HepG2 (cell line): ENCODE results near the gene HIVEP2. TPM values are rescaled to one million over a fixed set of nuclear protein-coding genes. Genes with fewer than 3 reads are reported as not detected.

ENCODE experiments used
- EEA1 ChIP-seq: sonication (generic); formaldehyde crosslinking; IDR thresholded peaks from 2 replicates; pipeline ENCODE4 v1.5.1; 2020; ENCODE audit warnings: mild to moderate bottlenecking, missing genetic modification reagents, borderline replicate concordance
- HBP1 ChIP-seq: IDR thresholded peaks from 2 replicates; pipeline ENCODE4 v1.6.1; 2016; ENCODE audit warnings: low read depth, control low read depth
- MAZ ChIP-seq, 2 experiments: sonication (generic) in 1 of 2; formaldehyde crosslinking in 1 of 2; IDR thresholded peaks; 2 replicates each; pipeline versions ENCODE4 v1.5.0 to v1.6.1; 2012 to 2020; ENCODE audit warnings: low read depth in 2 of 2, mild to moderate bottlenecking in 2 of 2, borderline replicate concordance in 1 of 2, improper control_type of control experiment in 1 of 2, low read length in 1 of 2, missing genetic modification reagents in 1 of 2, moderate library complexity in 1 of 2
- NFKBIZ ChIP-seq: IDR thresholded peaks from 2 replicates; pipeline ENCODE4 v1.6.1; 2018; ENCODE audit warnings: missing genetic modification reagents, missing compliant biosample characterization
- TAF15 ChIP-seq: fragments of 200-400 bp; formaldehyde crosslinking; IDR thresholded peaks from one replicate; pipeline ENCODE4 v1.6.1; 2018; ENCODE audit warnings: mild to moderate bottlenecking, low read depth, low read length; ENCODE audit not compliant: poor library complexity, severe bottlenecking
- XBP1 ChIP-seq: sonication (generic); formaldehyde crosslinking; IDR thresholded peaks from 2 replicates; pipeline ENCODE4 v1.5.0; 2020; ENCODE audit warnings: missing genetic modification reagents
- ZFP1 ChIP-seq: IDR thresholded peaks from 2 replicates; pipeline ENCODE4 v1.6.1; 2016
- ZFP82 ChIP-seq: sonication (generic); formaldehyde crosslinking; IDR thresholded peaks from 2 replicates; pipeline ENCODE4 v1.5.1; 2020; ENCODE audit warnings: mild to moderate bottlenecking, missing genetic modification reagents, borderline replicate concordance
- ZIK1 ChIP-seq: sonication (generic); formaldehyde crosslinking; IDR thresholded peaks from 2 replicates; pipeline ENCODE4 v1.5.0; 2020; ENCODE audit warnings: mild to moderate bottlenecking, low read depth, missing genetic modification reagents, borderline replicate concordance
- ZMYM4 ChIP-seq: sonication (generic); formaldehyde crosslinking; IDR thresholded peaks from 2 replicates; pipeline ENCODE4 v1.8.1; 2023; ENCODE audit warnings: mild to moderate bottlenecking, missing genetic modification reagents
- ZNF468 ChIP-seq: sonication (generic); formaldehyde crosslinking; IDR thresholded peaks from 2 replicates; pipeline ENCODE4 v1.8.0; 2022; ENCODE audit warnings: mild to moderate bottlenecking, moderate library complexity, missing genetic modification reagents
- ZNF644 ChIP-seq: IDR thresholded peaks from 2 replicates; pipeline ENCODE4 v1.6.1; 2016; ENCODE audit warnings: low read depth
- ZNF761 ChIP-seq: sonication (generic); formaldehyde crosslinking; conservative IDR thresholded peaks from 2 replicates; pipeline ENCODE4 v1.4.0; 2020; ENCODE audit warnings: mild to moderate bottlenecking, missing genetic modification reagents
- ZSCAN21 ChIP-seq: sonication (generic); formaldehyde crosslinking; IDR thresholded peaks from 2 replicates; pipeline ENCODE4 v1.8.0; 2022; ENCODE audit warnings: mild to moderate bottlenecking, missing genetic modification reagents, moderate library complexity, borderline replicate concordance
- polyA plus RNA-seq, 8 experiments: library from polyadenylated mRNA; depleted of rRNA in 3 of 8; stranded (reverse) in 7 of 8; unstranded in 1 of 8; fragments of >200 nt; fragmentation: Illumina TruSeq in 4 of 8; extraction: Trizol in 4 of 8; gene quantifications; 2 replicates each; pipeline versions ENCODE4 v1.2.1 to v1.2.3, GENCODE V29; 2011 to 2016; ENCODE audit warnings: low read depth in 4 of 8, missing spikeins in 1 of 8, mixed read lengths in 1 of 8; ENCODE audit not compliant: insufficient read depth in 1 of 8
- total RNA-seq, 5 experiments: library from RNA; depleted of rRNA; stranded (reverse); fragments of >200 nt; fragmentation: Illumina TruSeq; extraction: Trizol; gene quantifications; 2 replicates each; pipeline ENCODE4 v1.2.3, GENCODE V29; 2016; ENCODE audit warnings: low read depth in 1 of 5
- TF ChIP-seq, protein P1 (sequence below): sonication (generic); formaldehyde crosslinking; IDR thresholded peaks from 2 replicates; pipeline ENCODE4 v1.4.0; 2020; ENCODE audit warnings: missing genetic modification reagents
- TF ChIP-seq, protein P2 (sequence below): sonication (generic); formaldehyde crosslinking; IDR thresholded peaks from 2 replicates; pipeline ENCODE4 v1.4.0; 2020; ENCODE audit warnings: missing genetic modification reagents, mild to moderate bottlenecking, borderline replicate concordance
- TF ChIP-seq, protein P3 (sequence below): sonication (generic); formaldehyde crosslinking; IDR thresholded peaks from 2 replicates; pipeline ENCODE4 v1.4.0; 2020; ENCODE audit warnings: missing genetic modification reagents, borderline replicate concordance
- TF ChIP-seq, protein P4 (sequence below): sonication (generic); formaldehyde crosslinking; IDR thresholded peaks from 2 replicates; pipeline ENCODE4 v1.4.0; 2020; ENCODE audit warnings: missing genetic modification reagents

HIVEP2 gene
- total and polyA plus RNA-seq, 2 of the 13 experiments (the other 11 are each of a cell fraction or from before 2014, with no cell fraction given) = 3.4 to 12.9 TPM

GRCh38 chr6:142926494-142927270 lies 18.3 kb downstream of the HIVEP2 start (continued):
- TF ChIP-seq, protein P1, sequence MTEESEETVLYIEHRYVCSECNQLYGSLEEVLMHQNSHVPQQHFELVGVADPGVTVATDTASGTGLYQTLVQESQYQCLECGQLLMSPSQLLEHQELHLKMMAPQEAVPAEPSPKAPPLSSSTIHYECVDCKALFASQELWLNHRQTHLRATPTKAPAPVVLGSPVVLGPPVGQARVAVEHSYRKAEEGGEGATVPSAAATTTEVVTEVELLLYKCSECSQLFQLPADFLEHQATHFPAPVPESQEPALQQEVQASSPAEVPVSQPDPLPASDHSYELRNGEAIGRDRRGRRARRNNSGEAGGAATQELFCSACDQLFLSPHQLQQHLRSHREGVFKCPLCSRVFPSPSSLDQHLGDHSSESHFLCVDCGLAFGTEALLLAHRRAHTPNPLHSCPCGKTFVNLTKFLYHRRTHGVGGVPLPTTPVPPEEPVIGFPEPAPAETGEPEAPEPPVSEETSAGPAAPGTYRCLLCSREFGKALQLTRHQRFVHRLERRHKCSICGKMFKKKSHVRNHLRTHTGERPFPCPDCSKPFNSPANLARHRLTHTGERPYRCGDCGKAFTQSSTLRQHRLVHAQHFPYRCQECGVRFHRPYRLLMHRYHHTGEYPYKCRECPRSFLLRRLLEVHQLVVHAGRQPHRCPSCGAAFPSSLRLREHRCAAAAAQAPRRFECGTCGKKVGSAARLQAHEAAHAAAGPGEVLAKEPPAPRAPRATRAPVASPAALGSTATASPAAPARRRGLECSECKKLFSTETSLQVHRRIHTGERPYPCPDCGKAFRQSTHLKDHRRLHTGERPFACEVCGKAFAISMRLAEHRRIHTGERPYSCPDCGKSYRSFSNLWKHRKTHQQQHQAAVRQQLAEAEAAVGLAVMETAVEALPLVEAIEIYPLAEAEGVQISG (CRISPR knock-in tag) = peak; percentile 91
- TF ChIP-seq HBP1 (peak; percentile 58; the same call in 1 of the 2 replicates), ZFP1 (CRISPR knock-in tag) (0 out of 2 replicates have a peak, but pooled peaks have one; percentile 40), MAZ (IDR thresholded peaks at IDR 0.05; ENCODE audit: borderline replicate concordance, low read depth, low read length) (peak; percentile 89), MAZ (CRISPR knock-in tag; IDR thresholded peaks at IDR 0.05; ENCODE audit: low read depth) (peak; percentile 99), ZNF644 (CRISPR knock-in tag) (no peak), ZIK1 (CRISPR knock-in tag) (peak; percentile 96), ZFP82 (CRISPR knock-in tag) (no peak), ZMYM4 (peak; percentile 94), XBP1 (CRISPR knock-in tag) (0 out of 2 replicates have a peak, but pooled peaks have one; percentile 24), EEA1 (peak; percentile 74; the same call in 1 of the 2 replicates), ZSCAN21 (CRISPR knock-in tag) (peak; percentile 93), ZNF761 (0 out of 2 replicates have a peak, but pooled peaks have one; percentile 46), ZNF468 (peak; percentile 58; the same call in 1 of the 2 replicates), TAF15 (peak; percentile 79), NFKBIZ (CRISPR knock-in tag) (0 out of 2 replicates have a peak, but pooled peaks have one; percentile 57)
- TF ChIP-seq, protein P2, sequence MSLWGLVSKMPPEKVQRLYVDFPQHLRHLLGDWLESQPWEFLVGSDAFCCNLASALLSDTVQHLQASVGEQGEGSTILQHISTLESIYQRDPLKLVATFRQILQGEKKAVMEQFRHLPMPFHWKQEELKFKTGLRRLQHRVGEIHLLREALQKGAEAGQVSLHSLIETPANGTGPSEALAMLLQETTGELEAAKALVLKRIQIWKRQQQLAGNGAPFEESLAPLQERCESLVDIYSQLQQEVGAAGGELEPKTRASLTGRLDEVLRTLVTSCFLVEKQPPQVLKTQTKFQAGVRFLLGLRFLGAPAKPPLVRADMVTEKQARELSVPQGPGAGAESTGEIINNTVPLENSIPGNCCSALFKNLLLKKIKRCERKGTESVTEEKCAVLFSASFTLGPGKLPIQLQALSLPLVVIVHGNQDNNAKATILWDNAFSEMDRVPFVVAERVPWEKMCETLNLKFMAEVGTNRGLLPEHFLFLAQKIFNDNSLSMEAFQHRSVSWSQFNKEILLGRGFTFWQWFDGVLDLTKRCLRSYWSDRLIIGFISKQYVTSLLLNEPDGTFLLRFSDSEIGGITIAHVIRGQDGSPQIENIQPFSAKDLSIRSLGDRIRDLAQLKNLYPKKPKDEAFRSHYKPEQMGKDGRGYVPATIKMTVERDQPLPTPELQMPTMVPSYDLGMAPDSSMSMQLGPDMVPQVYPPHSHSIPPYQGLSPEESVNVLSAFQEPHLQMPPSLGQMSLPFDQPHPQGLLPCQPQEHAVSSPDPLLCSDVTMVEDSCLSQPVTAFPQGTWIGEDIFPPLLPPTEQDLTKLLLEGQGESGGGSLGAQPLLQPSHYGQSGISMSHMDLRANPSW = peak; percentile 24; the same call in 1 of the 2 replicates
- TF ChIP-seq, protein P3, sequence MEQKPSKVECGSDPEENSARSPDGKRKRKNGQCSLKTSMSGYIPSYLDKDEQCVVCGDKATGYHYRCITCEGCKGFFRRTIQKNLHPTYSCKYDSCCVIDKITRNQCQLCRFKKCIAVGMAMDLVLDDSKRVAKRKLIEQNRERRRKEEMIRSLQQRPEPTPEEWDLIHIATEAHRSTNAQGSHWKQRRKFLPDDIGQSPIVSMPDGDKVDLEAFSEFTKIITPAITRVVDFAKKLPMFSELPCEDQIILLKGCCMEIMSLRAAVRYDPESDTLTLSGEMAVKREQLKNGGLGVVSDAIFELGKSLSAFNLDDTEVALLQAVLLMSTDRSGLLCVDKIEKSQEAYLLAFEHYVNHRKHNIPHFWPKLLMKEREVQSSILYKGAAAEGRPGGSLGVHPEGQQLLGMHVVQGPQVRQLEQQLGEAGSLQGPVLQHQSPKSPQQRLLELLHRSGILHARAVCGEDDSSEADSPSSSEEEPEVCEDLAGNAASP (CRISPR knock-in tag) = peak; percentile 77; the same call in 1 of the 2 replicates
- TF ChIP-seq, protein P4, sequence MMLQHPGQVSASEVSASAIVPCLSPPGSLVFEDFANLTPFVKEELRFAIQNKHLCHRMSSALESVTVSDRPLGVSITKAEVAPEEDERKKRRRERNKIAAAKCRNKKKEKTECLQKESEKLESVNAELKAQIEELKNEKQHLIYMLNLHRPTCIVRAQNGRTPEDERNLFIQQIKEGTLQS (CRISPR knock-in tag) = peak; percentile 59; the same call in 1 of the 2 replicates
